A549 (cell line): ENCODE results near the gene GPR35. TPM values are rescaled to one million over a fixed set of nuclear protein-coding genes. Genes with fewer than 3 reads are reported as not detected.

Source experiments
- ATAC-seq, 2 experiments: fragments of 200-7000 bp in 1 of 2; fragments of >200 bp in 1 of 2; cut with Nextera tagmentation in 1 of 2; cut with Tn5 transposase in 1 of 2; 3 replicates each; pipeline versions ENCODE4 v1.8.0 to v1.9.1; 2018 to 2020; ENCODE audit warnings: mild to moderate bottlenecking in 1 of 2, moderate library complexity in 1 of 2
- CTCF ChIA-PET: fragments of 300-600 bp; sonication (Branson Sonifier 250); formaldehyde crosslinking; extraction: SDS; loops from one replicate; lab custom pipeline; 2021; ENCODE audit warnings: antibody characterized with exemption, inconsistent platforms; lab: Yijun Ruan, JAX
- POLR2A ChIA-PET: fragments of 350-600 bp; formaldehyde crosslinking; extraction: SDS; loops from one replicate; lab custom pipeline; 2021; ENCODE audit warnings: antibody characterized with exemption, inconsistent platforms; lab: Yijun Ruan, JAX
- DNase-seq, 2 experiments: peaks; one replicate each; pipeline versions ENCODE4 v3.0.0 to v3.0.0-alpha.2; 2011 to 2016; ENCODE audit warnings: low read depth in 1 of 2, low spot score in 1 of 2
- FAIRE-seq: peaks from 2 replicates; lab custom pipeline; 2011; peaks lifted over from hg19 to GRCh38; lab: Jason Lieb, UNC
- H3K27ac ChIP-seq, 2 experiments: fragments of >200 bp; sonication (Bioruptor Twin); formaldehyde crosslinking; 3 replicates each; pipeline ENCODE4 v1.5.1; 2016 to 2017
- H3K4me1 ChIP-seq: fragments of >200 bp; sonication (Bioruptor Twin); formaldehyde crosslinking; 3 replicates; pipeline ENCODE4 v1.6.1; 2016
- H3K4me2 ChIP-seq: fragments of >200 bp; sonication (Bioruptor Twin); formaldehyde crosslinking; 3 replicates; pipeline ENCODE4 v1.6.1; 2016
- H3K4me3 ChIP-seq: fragments of >200 bp; sonication (Bioruptor Twin); formaldehyde crosslinking; 3 replicates; pipeline ENCODE4 v1.5.1; 2016
- H3K9me3 ChIP-seq: fragments of >200 bp; sonication (Bioruptor Twin); formaldehyde crosslinking; 3 replicates; pipeline ENCODE4 v1.6.1; 2016
- BHLHE40 ChIP-seq: IDR thresholded peaks from 2 replicates; pipeline ENCODE4 v1.6.1; 2012; ENCODE audit warnings: low read depth, low read length, inconsistent platforms
- CBX8 ChIP-seq: fragments of 200-600 bp; sonication (generic); IDR thresholded peaks from 2 replicates; pipeline ENCODE4 v1.6.1; 2016
- CHD2 ChIP-seq: fragments of 150-350 bp; IDR thresholded peaks from 2 replicates; pipeline ENCODE4 v1.6.1; 2014; ENCODE audit warnings: low read length; ENCODE audit not compliant: partially characterized antibody
- EHMT2 ChIP-seq: fragments of 200-600 bp; sonication (generic); IDR thresholded peaks from 2 replicates; pipeline ENCODE4 v1.6.1; 2016; ENCODE audit warnings: antibody characterized with exemption, low read depth, mild to moderate bottlenecking, moderate library complexity
- EP300 ChIP-seq, 2 experiments: fragments of >200 bp; sonication (Bioruptor Twin); formaldehyde crosslinking; IDR thresholded peaks; 2 replicates in 1 of 2; 3 replicates in 1 of 2; pipeline ENCODE4 v1.6.1; 2016 to 2017
- FOSB ChIP-seq: fragments of 250-450 bp; sonication (Bioruptor Pico); IDR thresholded peaks from 2 replicates; pipeline ENCODE4 v1.5.0; 2020; ENCODE audit warnings: mild to moderate bottlenecking, moderate library complexity
- FOSL2 ChIP-seq, 2 experiments: fragments of 450-650 bp in 1 of 2; fragments of >200 bp in 1 of 2; sonication (Bioruptor Twin) in 1 of 2; formaldehyde crosslinking; IDR thresholded peaks; 2 replicates each; pipeline versions ENCODE4 v1.5.0 to v1.6.1; 2016 to 2020; ENCODE audit warnings: mild to moderate bottlenecking in 1 of 2, moderate library complexity in 1 of 2
- GATA3 ChIP-seq: IDR thresholded peaks from 2 replicates; pipeline ENCODE4 v1.6.1; 2012; ENCODE audit warnings: borderline replicate concordance
- HDAC2 ChIP-seq: fragments of 200-600 bp; sonication (generic); IDR thresholded peaks from 2 replicates; pipeline ENCODE4 v1.6.1; 2016
- HOXA7 ChIP-seq: fragments of 250-450 bp; sonication (Bioruptor Pico); IDR thresholded peaks from 2 replicates; pipeline ENCODE4 v1.5.0; 2020; ENCODE audit warnings: mild to moderate bottlenecking, moderate library complexity
- HOXB13 ChIP-seq: fragments of 250-450 bp; sonication (Bioruptor Pico); IDR thresholded peaks from 2 replicates; pipeline ENCODE4 v1.5.0; 2020; ENCODE audit warnings: low read depth, mild to moderate bottlenecking, moderate library complexity
- HOXB5 ChIP-seq: fragments of 250-450 bp; sonication (Bioruptor Pico); IDR thresholded peaks from 2 replicates; pipeline ENCODE4 v1.5.0; 2020; ENCODE audit warnings: mild to moderate bottlenecking, moderate library complexity
- JUNB ChIP-seq: fragments of >200 bp; sonication (Bioruptor Twin); formaldehyde crosslinking; IDR thresholded peaks from 2 replicates; pipeline ENCODE4 v1.6.1; 2016
- KDM1A ChIP-seq: fragments of 200-600 bp; sonication (generic); IDR thresholded peaks from 2 replicates; pipeline ENCODE4 v1.6.1; 2016; ENCODE audit warnings: low read depth, mild to moderate bottlenecking
- POLR2A ChIP-seq: IDR thresholded peaks from 2 replicates; pipeline ENCODE4 v1.6.1; 2012; ENCODE audit warnings: mild to moderate bottlenecking, low read length
- RCOR1 ChIP-seq: fragments of 150-350 bp; IDR thresholded peaks from 2 replicates; pipeline ENCODE4 v1.6.1; 2014; ENCODE audit warnings: antibody characterized with exemption, low read length, low read depth
- RFX5 ChIP-seq: fragments of 450-650 bp; IDR thresholded peaks from 2 replicates; pipeline ENCODE4 v1.7.1; 2014; ENCODE audit warnings: antibody characterized with exemption, mild to moderate bottlenecking, moderate library complexity
- SMC3 ChIP-seq: fragments of >200 bp; sonication (Bioruptor Twin); formaldehyde crosslinking; IDR thresholded peaks from 3 replicates; pipeline ENCODE4 v1.6.1; 2018; ENCODE audit warnings: inconsistent platforms
- USF2 ChIP-seq: fragments of 450-650 bp; IDR thresholded peaks from 2 replicates; pipeline ENCODE4 v1.6.1; 2014; ENCODE audit warnings: antibody characterized with exemption
- ZC3H11A ChIP-seq: fragments of 450-650 bp; IDR thresholded peaks from 2 replicates; pipeline ENCODE4 v1.6.1; 2014; ENCODE audit warnings: antibody characterized with exemption, mild to moderate bottlenecking
- ZFP36 ChIP-seq: fragments of 450-650 bp; IDR thresholded peaks from 2 replicates; pipeline ENCODE4 v1.6.1; 2014; ENCODE audit warnings: borderline replicate concordance; ENCODE audit not compliant: partially characterized antibody
- ZNF302 ChIP-seq: fragments of 250-450 bp; sonication (Bioruptor Pico); IDR thresholded peaks from 2 replicates; pipeline ENCODE4 v1.9.0; 2021; ENCODE audit warnings: inconsistent platforms, mild to moderate bottlenecking, moderate library complexity
- WGBS: methylation state at CpG from one replicate; pipeline ENCODE4 v1.1.6; 2017; ENCODE audit errors: missing lambda C conversion rate; 5-methylcytosine and 5-hydroxymethylcytosine counted together
- polyA plus RNA-seq, 4 experiments: library from polyadenylated mRNA; depleted of rRNA in 3 of 4; stranded (reverse); fragments of >200 nt; fragmentation: RNase III in 1 of 4; extraction: RNeasy Plus Mini Kit Qiagen cat#74134 plus additional on column Dnase treatment in 1 of 4; gene quantifications; 2 replicates in 3 of 4; 3 replicates in 1 of 4; pipeline ENCODE4 v1.2.3, GENCODE V29; 2011 to 2017
- TF ChIP-seq, protein P1 (sequence below): fragments of 150-350 bp; IDR thresholded peaks from 2 replicates; pipeline ENCODE4 v1.6.1; 2014; ENCODE audit warnings: low read depth, mild to moderate bottlenecking, low read length
- TF ChIP-seq, protein P2 (sequence below): fragments of 250-450 bp; sonication (Bioruptor Pico); IDR thresholded peaks from 2 replicates; pipeline ENCODE4 v1.5.0; 2020; ENCODE audit warnings: low read depth, mild to moderate bottlenecking, moderate library complexity
- TF ChIP-seq, protein P3 (sequence below): fragments of 250-450 bp; sonication (Bioruptor Pico); IDR thresholded peaks from 2 replicates; pipeline ENCODE4 v1.5.0; 2021; ENCODE audit warnings: mild to moderate bottlenecking, moderate library complexity, borderline replicate concordance

Gene GPR35
- polyA plus RNA-seq, 2 of the 4 experiments (the other 2 are of a cell fraction) = 0.65 to 0.90 TPM

- TF ChIP-seq, protein P1, sequence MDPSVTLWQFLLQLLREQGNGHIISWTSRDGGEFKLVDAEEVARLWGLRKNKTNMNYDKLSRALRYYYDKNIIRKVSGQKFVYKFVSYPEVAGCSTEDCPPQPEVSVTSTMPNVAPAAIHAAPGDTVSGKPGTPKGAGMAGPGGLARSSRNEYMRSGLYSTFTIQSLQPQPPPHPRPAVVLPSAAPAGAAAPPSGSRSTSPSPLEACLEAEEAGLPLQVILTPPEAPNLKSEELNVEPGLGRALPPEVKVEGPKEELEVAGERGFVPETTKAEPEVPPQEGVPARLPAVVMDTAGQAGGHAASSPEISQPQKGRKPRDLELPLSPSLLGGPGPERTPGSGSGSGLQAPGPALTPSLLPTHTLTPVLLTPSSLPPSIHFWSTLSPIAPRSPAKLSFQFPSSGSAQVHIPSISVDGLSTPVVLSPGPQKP = no peak
- no peak for TF ChIP-seq HDAC2
- TF ChIP-seq ZC3H11A = no peak
- TF ChIP-seq BHLHE40 = no peak
- TF ChIP-seq FOSL2 (IDR thresholded peaks at IDR 0.05) = no peak
- no peak for TF ChIP-seq FOSL2 (CRISPR knock-in tag; IDR thresholded peaks at IDR 0.05)
- no peak for TF ChIP-seq RFX5
- TF ChIP-seq, protein P2, sequence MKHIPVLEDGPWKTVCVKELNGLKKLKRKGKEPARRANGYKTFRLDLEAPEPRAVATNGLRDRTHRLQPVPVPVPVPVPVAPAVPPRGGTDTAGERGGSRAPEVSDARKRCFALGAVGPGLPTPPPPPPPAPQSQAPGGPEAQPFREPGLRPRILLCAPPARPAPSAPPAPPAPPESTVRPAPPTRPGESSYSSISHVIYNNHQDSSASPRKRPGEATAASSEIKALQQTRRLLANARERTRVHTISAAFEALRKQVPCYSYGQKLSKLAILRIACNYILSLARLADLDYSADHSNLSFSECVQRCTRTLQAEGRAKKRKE (CRISPR knock-in tag) = no peak
- TF ChIP-seq ZFP36 = no peak
- TF ChIP-seq USF2 = no peak
- no peaks in the 10 kb centered on the region for H3K9me3 ChIP-seq
- 60% methylated on average over 7 of the region's 7 CpGs for WGBS
- H3K27ac ChIP-seq = no peak overlapping the region
- no peak overlapping the region for H3K4me2 ChIP-seq
- ChIA-PET POLR2A (no interaction called here), CTCF (interaction anchor here (1.1 kb wide), 1 partner anchor 56 kb away, joined by 3 read pairs; no protein-coding TSS in a partner anchor)
- DNase-seq (no peak), ATAC-seq (no peak), FAIRE-seq (no peak)
- H3K4me3 ChIP-seq = no peak overlapping the region
- H3K4me1 ChIP-seq = no peaks in the 10 kb centered on the region
Measured at GRCh38 chr2:240620859-240621258, 4.4 kb upstream of the GPR35 start.

DNA sequence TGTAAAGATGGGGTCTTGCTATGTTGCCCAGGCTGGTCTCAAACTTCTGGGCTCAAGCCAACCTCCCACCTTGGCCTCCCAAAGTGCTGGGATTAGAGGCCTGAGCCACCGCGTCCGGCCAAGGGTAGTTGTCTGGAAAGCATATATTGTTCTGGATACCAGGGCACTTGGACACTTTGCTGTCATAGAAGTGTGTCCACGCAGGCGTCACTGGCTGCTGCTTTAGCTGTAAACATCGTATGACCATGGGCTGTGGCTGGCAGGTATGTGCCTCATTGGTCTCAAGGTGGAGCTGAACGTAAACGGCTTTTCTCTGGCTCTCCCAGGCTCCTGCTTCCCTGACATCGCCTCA, 3.2 kb upstream of the GPR35 start:
- no peak overlapping the region for H3K4me2 ChIP-seq
- H3K27ac ChIP-seq = no peak overlapping the region
- no peaks in the 10 kb centered on the region for H3K9me3 ChIP-seq
- TF ChIP-seq, protein P3, sequence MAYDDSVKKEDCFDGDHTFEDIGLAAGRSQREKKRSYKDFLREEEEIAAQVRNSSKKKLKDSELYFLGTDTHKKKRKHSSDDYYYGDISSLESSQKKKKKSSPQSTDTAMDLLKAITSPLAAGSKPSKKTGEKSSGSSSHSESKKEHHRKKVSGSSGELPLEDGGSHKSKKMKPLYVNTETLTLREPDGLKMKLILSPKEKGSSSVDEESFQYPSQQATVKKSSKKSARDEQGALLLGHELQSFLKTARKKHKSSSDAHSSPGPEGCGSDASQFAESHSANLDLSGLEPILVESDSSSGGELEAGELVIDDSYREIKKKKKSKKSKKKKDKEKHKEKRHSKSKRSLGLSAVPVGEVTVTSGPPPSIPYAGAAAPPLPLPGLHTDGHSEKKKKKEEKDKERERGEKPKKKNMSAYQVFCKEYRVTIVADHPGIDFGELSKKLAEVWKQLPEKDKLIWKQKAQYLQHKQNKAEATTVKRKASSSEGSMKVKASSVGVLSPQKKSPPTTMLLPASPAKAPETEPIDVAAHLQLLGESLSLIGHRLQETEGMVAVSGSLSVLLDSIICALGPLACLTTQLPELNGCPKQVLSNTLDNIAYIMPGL (CRISPR knock-in tag) = no peak
- TF ChIP-seq JUNB = no peak
- TF ChIP-seq FOSL2 (IDR thresholded peaks at IDR 0.05) = no peak
- TF ChIP-seq FOSL2 (CRISPR knock-in tag; IDR thresholded peaks at IDR 0.05) = no peak
- no peak for TF ChIP-seq CHD2
- no peak for TF ChIP-seq POLR2A
- TF ChIP-seq EP300 (IDR thresholded peaks at IDR 0.05) = no peak
- TF ChIP-seq SMC3 = no peak
- TF ChIP-seq, protein P2 (CRISPR knock-in tag) = no peak
- TF ChIP-seq HOXB13 (CRISPR knock-in tag) = no peak
- no peak for TF ChIP-seq HOXA7
- no peak for TF ChIP-seq EHMT2
- no peak for TF ChIP-seq HOXB5 (CRISPR knock-in tag)
- no peak for TF ChIP-seq ZNF302 (CRISPR knock-in tag)
- no peak for TF ChIP-seq BHLHE40
- no peak for TF ChIP-seq KDM1A
- TF ChIP-seq CBX8 = no peak
- TF ChIP-seq GATA3 = no peak
- no peak for TF ChIP-seq RCOR1
- no peak for TF ChIP-seq FOSB
- no peak for ATAC-seq
- no peak for DNase-seq
- no peak for FAIRE-seq
- H3K4me1 ChIP-seq = no peaks in the 10 kb centered on the region
- POLR2A ChIA-PET = no interaction called here
- no peak overlapping the region for H3K4me3 ChIP-seq
- 70% methylated on average over 9 of the region's 9 CpGs for WGBS
- CTCF ChIA-PET = interaction anchor here (0.7 to 1.7 kb wide), 2 partner anchors 14 to 178 kb away, joined by 3 to 5 read pairs; no protein-coding TSS in a partner anchor
